ENCODE results near the gene ANGPT4.

Gene ANGPT4

DNA sequence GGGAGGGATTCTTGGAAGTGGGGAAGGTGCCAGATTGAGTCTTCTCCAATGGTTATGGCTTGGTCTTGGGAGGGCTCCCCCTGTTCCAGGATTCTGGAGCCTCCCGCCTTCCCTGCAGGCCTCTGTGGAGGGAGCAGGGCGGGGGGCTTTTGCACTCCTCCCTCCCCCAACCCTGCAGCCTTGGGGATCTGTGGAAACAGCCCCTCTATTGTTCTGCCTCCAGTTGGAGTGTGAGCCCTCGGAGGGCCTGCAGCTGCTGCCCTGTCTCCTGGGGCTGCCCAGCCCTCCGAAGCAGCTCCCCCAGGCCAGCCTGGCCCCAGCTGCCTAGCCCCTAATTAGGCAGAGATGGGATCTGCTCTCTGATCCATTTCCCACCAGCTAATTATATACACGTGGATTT lies 67.9 kb downstream of the ANGPT4 start:
- H3K36me3 ChIP-seq (ENCODE audit: control insufficient read depth in 1 of 2, insufficient read depth in 2 of 2, low read length in 2 of 2): peaks cover 0 to 3% of the 10 kb centered on the region in 2 donors
- peaks cover 0 to 18% of the 10 kb centered on the region in 2 donors for H3K4me1 ChIP-seq (ENCODE audit: control insufficient read depth in 1 of 2, insufficient read depth in 2 of 2, low read length in 2 of 2)
- H3K9me3 ChIP-seq (ENCODE audit: control insufficient read depth in 1 of 2, low read length in 2 of 2): no peaks in the 10 kb centered on the region
- no peak overlapping the region for H3K4me3 ChIP-seq (ENCODE audit: low read depth in 1 of 2, low read length in 2 of 2)
- H3K27ac ChIP-seq (ENCODE audit: low read length): no peak overlapping the region
- no peaks in the 10 kb centered on the region for H3K27me3 ChIP-seq (ENCODE audit: low read depth, low read length)

DNA sequence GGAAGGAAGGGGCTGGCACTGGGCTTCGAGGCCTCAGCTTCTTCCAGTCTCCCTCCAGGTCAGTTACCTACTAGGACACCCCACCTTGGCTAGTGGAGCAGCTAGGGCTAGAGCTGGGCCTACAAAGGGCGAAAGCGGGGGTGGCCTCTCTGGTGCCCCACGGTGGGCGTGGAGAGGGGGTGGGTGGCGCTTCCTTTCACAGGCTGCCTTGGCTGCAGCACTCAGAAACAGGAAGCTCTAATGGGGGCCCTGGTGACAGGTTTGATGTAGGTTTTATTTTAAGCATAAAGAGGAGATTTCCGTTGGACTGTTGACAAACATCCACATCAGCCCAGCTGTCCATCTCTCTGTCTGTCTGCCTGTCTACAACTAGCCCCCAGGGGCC lies 69.2 kb downstream of the ANGPT4 start:
- H3K27me3 ChIP-seq (ENCODE audit: low read depth, low read length): peaks cover 2% of the 10 kb centered on the region
- H3K4me3 ChIP-seq (ENCODE audit: low read depth in 1 of 2, low read length in 2 of 2): no peak overlapping the region
- no peak overlapping the region for H3K27ac ChIP-seq (ENCODE audit: low read length)
- peaks cover 0 to 3% of the 10 kb centered on the region in 2 donors for H3K36me3 ChIP-seq (ENCODE audit: control insufficient read depth in 1 of 2, insufficient read depth in 2 of 2, low read length in 2 of 2)
- H3K9me3 ChIP-seq (ENCODE audit: control insufficient read depth in 1 of 2, low read length in 2 of 2): no peaks in the 10 kb centered on the region
- peaks cover 0 to 18% of the 10 kb centered on the region in 2 donors for H3K4me1 ChIP-seq (ENCODE audit: control insufficient read depth in 1 of 2, insufficient read depth in 2 of 2, low read length in 2 of 2)

DNA sequence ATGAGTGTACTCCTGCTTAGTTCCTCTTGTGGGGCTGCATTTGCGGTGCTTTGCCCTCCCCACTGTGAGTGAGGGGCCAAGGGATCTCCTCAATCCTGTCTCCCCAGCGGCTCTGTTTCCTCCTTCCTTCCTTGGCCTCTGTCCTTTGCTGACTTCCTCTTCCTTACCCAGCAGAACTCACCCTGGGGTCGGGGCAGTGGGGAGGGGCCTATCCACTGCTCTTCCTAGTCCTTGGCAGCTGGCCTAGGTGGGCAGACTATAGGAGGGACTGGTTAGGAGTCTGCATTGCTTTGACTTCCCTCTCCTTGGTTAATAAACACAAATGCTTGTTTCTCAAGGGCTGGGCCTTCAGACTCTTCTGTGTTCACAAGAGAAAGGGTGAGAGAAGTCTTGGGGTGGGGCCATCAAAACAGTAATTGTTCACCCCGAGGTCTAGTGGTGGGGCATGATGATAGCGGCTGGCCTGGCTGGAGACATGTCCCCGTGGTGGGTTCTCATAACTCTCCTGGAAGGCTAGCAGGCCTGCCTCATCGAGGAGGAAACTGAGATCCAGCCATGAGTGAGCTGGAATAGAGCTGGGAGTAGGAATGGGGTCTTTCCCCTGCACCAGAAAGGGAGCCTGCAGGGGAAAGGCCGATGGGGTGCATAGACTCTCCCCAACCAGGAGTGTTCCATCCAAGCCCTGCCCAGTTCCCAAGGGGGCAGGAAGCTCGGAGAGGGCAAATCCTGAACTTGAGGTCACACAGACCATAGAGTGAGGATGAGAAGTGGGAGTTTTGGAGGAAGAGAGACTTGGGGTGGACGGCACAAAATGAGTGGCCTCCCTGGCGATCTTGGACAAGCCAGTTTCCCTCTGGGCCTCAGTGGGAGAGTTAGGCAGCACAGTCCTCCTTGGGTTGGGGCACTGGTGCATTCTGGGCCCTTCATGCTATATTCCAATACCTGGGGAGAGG lies 69.9 kb downstream of the ANGPT4 start:
- Histone ChIP-seq H3K4me1 (ENCODE audit: control insufficient read depth in 1 of 2, insufficient read depth in 2 of 2, low read length in 2 of 2) (peaks cover 0 to 24% of the 10 kb centered on the region in 2 donors), H3K9me3 (ENCODE audit: control insufficient read depth in 1 of 2, low read length in 2 of 2) (no peaks in the 10 kb centered on the region), H3K27me3 (ENCODE audit: low read depth, low read length) (peaks cover 9% of the 10 kb centered on the region), H3K27ac (ENCODE audit: low read length) (no peak overlapping the region), H3K36me3 (ENCODE audit: control insufficient read depth in 1 of 2, insufficient read depth in 2 of 2, low read length in 2 of 2) (peaks cover 0 to 3% of the 10 kb centered on the region in 2 donors), H3K4me3 (ENCODE audit: low read depth in 1 of 2, low read length in 2 of 2) (no peak overlapping the region)

DNA sequence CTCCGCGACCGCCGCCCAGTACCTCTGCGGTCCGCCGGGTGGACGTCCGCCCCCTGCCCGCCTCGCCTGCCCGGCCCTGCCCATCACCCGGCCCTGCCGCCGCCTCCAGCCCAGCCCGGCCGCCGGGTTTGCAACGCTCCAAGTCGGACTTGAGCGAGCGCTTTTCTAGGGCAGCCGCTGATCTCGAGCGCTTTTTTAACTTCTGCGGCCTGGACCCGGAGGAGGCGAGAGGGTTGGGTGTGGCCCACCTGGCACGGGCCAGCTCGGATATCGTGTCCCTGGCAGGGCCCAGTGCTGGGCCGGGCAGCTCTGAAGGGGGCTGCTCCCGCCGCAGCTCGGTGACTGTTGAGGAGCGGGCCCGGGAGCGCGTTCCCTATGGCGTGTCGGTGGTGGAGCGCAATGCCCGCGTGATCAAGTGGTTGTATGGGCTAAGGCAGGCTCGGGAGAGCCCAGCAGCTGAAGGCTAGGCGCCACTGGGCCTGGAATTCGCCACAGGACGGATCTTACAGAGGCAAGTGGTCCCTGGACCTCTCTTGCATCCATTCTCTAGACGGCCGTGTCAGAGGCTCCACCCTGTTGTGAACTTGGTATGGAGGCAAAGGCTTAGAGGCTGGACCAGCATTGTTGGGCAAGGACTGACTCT lies 70.8 kb downstream of the ANGPT4 start:
- H3K4me3 ChIP-seq (ENCODE audit: low read depth in 1 of 2, low read length in 2 of 2): peak overlapping the region in 1 of 2 donors; percentile 63
- no peak overlapping the region for H3K27ac ChIP-seq (ENCODE audit: low read length)
- H3K27me3 ChIP-seq (ENCODE audit: low read depth, low read length): peaks cover 17% of the 10 kb centered on the region
- H3K9me3 ChIP-seq (ENCODE audit: control insufficient read depth in 1 of 2, low read length in 2 of 2): no peaks in the 10 kb centered on the region
- peaks cover 0 to 29% of the 10 kb centered on the region in 2 donors for H3K4me1 ChIP-seq (ENCODE audit: control insufficient read depth in 1 of 2, insufficient read depth in 2 of 2, low read length in 2 of 2)
- peaks cover 0 to 3% of the 10 kb centered on the region in 2 donors for H3K36me3 ChIP-seq (ENCODE audit: control insufficient read depth in 1 of 2, insufficient read depth in 2 of 2, low read length in 2 of 2)

DNA sequence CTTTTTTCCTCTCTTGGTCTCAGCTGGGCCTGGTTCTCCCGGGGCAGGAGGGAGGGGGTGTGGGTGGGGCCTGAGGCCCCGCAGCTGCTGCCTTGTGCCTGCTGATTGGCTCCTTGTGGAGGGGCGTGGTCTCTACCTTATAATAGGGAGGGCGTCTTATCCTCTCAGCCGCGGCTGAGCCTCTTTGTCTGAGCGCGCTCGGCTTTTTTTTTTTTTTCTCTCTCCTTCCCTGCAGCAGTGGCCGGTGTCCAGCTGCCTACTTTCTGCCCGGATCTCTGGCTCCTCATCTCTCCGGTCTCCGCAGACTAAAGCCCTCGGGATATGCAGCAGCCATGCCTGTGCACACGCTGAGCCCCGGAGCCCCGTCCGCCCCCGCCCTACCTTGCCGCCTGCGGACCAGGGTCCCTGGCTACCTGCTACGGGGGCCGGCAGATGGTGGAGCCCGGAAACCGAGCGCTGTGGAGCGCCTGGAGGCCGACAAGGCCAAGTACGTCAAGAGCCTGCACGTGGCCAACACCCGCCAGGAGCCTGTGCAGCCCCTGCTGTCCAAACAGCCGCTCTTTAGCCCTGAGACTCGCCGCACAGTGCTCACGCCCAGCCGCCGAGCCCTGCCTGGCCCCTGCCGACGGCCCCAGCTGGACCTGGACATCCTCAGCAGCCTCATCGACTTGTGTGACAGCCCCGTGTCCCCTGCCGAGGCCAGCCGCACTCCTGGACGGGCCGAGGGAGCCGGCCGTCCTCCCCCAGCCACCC lies 71.5 kb downstream of the ANGPT4 start:
- peaks cover 0 to 29% of the 10 kb centered on the region in 2 donors for H3K4me1 ChIP-seq (ENCODE audit: control insufficient read depth in 1 of 2, insufficient read depth in 2 of 2, low read length in 2 of 2)
- no peaks in the 10 kb centered on the region for H3K9me3 ChIP-seq (ENCODE audit: control insufficient read depth in 1 of 2, low read length in 2 of 2)
- peaks cover 0 to 3% of the 10 kb centered on the region in 2 donors for H3K36me3 ChIP-seq (ENCODE audit: control insufficient read depth in 1 of 2, insufficient read depth in 2 of 2, low read length in 2 of 2)
- peaks cover 17% of the 10 kb centered on the region for H3K27me3 ChIP-seq (ENCODE audit: low read depth, low read length)
- H3K27ac ChIP-seq (ENCODE audit: low read length): no peak overlapping the region
- H3K4me3 ChIP-seq (ENCODE audit: low read depth in 1 of 2, low read length in 2 of 2): peak overlapping the region; percentile 33 to 63

DNA sequence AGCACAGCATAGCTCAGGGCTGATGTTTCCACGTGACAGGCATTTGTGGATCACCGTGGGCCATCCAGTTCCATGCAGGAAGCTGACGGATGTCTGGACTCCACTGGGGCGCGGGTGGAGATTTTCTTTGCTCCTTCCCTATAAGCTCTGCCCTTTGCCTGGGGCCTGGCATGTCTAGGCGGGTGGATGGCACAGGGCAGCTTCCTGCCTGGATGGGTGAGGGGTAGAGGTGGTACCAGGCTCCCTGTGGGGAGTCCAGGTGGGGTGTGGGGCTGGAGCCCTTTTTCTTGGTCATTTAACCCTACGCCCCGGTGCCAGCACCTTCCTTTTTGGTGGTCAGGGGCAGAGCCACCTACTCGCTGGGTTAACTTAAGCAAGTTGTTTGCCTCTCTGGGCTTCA lies 72.2 kb downstream of the ANGPT4 start:
- Histone ChIP-seq H3K36me3 (ENCODE audit: control insufficient read depth in 1 of 2, insufficient read depth in 2 of 2, low read length in 2 of 2) (peaks cover 0 to 3% of the 10 kb centered on the region in 2 donors), H3K27ac (ENCODE audit: low read length) (no peak overlapping the region), H3K4me3 (ENCODE audit: low read depth in 1 of 2, low read length in 2 of 2) (no peak overlapping the region), H3K4me1 (ENCODE audit: control insufficient read depth in 1 of 2, insufficient read depth in 2 of 2, low read length in 2 of 2) (peaks cover 0 to 29% of the 10 kb centered on the region in 2 donors), H3K27me3 (ENCODE audit: low read depth, low read length) (peaks cover 17% of the 10 kb centered on the region), H3K9me3 (ENCODE audit: control insufficient read depth in 1 of 2, low read length in 2 of 2) (no peaks in the 10 kb centered on the region)

DNA sequence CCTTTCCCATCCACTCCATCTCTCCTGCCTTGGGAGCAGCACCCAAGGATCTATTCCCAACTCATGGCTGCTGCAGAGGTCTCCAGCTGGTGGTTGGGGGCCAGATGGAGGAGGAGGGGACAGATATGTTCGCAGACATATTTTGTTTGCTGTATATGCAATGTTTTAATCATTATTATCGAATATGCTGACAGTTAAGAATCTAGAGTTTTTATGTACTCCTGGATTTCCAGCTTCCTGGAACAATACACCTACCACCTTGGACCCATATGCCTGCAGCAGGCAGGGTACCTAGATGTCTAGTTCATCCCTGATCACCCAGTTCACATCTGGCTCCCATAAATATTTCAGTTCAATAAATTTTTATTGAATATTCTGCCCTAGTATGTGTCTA lies 73.6 kb downstream of the ANGPT4 start:
- H3K4me1 ChIP-seq (ENCODE audit: control insufficient read depth in 1 of 2, insufficient read depth in 2 of 2, low read length in 2 of 2): peaks cover 0 to 29% of the 10 kb centered on the region in 2 donors
- no peak overlapping the region for H3K4me3 ChIP-seq (ENCODE audit: low read depth in 1 of 2, low read length in 2 of 2)
- H3K27me3 ChIP-seq (ENCODE audit: low read depth, low read length): peaks cover 17% of the 10 kb centered on the region
- H3K27ac ChIP-seq (ENCODE audit: low read length): no peak overlapping the region
- no peaks in the 10 kb centered on the region for H3K9me3 ChIP-seq (ENCODE audit: control insufficient read depth in 1 of 2, low read length in 2 of 2)
- H3K36me3 ChIP-seq (ENCODE audit: control insufficient read depth in 1 of 2, insufficient read depth in 2 of 2, low read length in 2 of 2): peaks cover 0 to 3% of the 10 kb centered on the region in 2 donors

DNA sequence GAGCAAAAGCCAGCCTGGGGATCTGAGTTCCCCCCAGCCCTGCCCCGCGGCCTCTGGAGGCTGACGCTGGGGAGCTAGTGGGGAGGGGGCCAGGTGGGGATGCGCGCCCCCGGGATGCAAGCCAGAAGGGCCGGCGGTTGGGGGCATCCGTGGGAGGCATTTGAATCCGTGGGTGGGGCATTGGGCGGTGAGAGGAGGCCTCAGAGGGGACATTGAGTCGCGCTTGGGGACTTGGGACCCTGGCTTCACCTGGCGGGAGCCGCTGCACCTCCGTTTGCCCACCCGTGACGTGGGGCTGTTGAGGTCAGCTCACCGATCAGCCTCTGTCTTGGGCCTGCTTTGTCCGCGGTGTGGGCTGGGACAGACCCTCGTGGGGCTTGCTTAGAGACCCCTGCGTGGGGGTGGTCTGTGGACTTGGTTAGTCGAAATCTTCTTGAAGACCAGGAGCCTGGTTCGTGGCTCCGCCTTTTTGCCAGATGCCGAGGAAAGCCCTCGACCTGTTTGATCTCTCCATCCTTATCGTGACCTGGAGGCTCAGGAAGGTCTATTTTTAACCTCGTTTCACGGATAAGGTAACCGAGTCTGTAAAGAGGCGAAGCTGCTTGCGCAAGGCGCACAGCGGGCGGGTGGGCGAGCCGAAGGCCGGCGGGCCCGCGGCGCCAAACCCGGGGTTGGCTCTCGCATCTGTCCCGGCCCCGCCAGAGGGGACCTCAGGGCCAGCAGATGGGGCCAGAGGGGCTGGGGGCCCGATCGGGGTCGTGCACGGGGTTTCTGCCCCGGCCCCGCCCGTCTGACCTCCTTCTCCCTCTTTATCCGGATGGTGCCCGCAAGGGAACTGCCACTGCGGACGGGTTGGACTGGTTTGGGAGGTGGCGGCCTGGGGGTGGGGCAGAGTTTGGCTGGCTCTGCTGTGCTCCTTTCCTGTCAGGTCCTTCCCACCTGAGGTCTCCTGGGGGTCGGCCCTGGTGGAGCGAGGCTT lies 74.3 kb downstream of the ANGPT4 start:
- Histone ChIP-seq H3K36me3 (ENCODE audit: control insufficient read depth in 1 of 2, insufficient read depth in 2 of 2, low read length in 2 of 2) (peaks cover 0 to 3% of the 10 kb centered on the region in 2 donors), H3K27ac (ENCODE audit: low read length) (no peak overlapping the region), H3K4me1 (ENCODE audit: control insufficient read depth in 1 of 2, insufficient read depth in 2 of 2, low read length in 2 of 2) (peaks cover 0 to 29% of the 10 kb centered on the region in 2 donors), H3K4me3 (ENCODE audit: low read depth in 1 of 2, low read length in 2 of 2) (peak overlapping the region; percentile 30 to 42), H3K27me3 (ENCODE audit: low read depth, low read length) (peaks cover 17% of the 10 kb centered on the region), H3K9me3 (ENCODE audit: control insufficient read depth in 1 of 2, low read length in 2 of 2) (no peaks in the 10 kb centered on the region)

DNA sequence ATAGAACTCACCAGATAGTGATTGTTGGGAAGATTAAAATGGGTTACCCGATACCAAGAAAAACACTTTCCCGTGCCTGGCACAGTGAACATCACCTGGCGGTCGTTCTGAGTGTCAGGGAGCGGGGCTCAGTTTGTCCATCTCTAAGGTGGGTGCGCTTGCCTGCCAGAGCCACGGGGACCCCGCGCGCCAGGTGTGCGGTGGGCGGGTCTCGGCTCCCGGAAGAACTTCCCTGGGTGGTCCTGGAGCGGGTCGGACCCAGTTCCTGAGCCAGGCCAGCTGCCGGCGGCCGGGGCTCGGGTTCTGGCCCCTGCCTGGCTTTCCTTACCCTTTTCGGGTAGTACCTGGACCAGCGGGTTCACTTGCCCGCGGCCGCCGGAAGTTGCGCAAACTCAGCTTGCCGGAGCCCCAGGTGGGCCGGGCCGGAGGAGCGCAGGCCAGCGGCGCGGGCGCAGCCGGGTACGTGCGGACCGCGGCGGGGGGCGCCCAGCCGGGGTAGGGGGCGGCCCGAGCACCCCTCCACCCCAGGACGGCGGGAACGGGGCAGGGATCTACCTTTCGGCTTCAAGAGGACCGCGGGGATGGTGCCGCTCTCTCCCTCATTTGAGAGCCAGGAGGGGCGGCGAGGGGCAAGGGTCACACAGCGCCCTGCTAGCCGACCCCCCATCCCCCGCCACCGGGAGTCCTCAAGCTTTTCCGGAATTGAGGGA lies 75.1 kb downstream of the ANGPT4 start:
- Histone ChIP-seq H3K4me1 (ENCODE audit: control insufficient read depth in 1 of 2, insufficient read depth in 2 of 2, low read length in 2 of 2) (peaks cover 0 to 29% of the 10 kb centered on the region in 2 donors), H3K27me3 (ENCODE audit: low read depth, low read length) (peaks cover 17% of the 10 kb centered on the region), H3K9me3 (ENCODE audit: control insufficient read depth in 1 of 2, low read length in 2 of 2) (no peaks in the 10 kb centered on the region), H3K27ac (ENCODE audit: low read length) (no peak overlapping the region), H3K36me3 (ENCODE audit: control insufficient read depth in 1 of 2, insufficient read depth in 2 of 2, low read length in 2 of 2) (peaks cover 0 to 3% of the 10 kb centered on the region in 2 donors), H3K4me3 (ENCODE audit: low read depth in 1 of 2, low read length in 2 of 2) (peak overlapping the region in 1 of 2 donors; percentile 42)

DNA sequence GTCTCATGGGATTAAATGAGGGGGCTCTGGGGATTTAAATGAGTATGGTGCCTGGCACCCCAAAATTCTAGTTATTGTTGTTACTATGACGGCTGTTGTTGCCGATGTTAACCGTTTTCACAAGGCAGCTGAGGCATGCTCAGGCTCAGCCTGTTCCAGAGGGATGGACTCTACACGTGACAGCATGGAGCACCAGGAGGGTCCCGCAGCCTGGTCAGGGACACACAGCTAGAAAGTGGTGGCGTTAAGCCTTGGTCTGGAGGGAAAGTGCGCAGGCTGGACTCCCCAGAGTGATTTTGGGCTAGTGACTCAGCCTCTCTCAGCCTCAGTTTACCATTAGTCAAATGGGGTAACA lies 75.7 kb downstream of the ANGPT4 start:
- no peak overlapping the region for H3K27ac ChIP-seq (ENCODE audit: low read length)
- H3K4me1 ChIP-seq (ENCODE audit: control insufficient read depth in 1 of 2, insufficient read depth in 2 of 2, low read length in 2 of 2): peaks cover 3 to 28% of the 10 kb centered on the region in 2 donors
- no peak overlapping the region for H3K4me3 ChIP-seq (ENCODE audit: low read depth in 1 of 2, low read length in 2 of 2)
- H3K27me3 ChIP-seq (ENCODE audit: low read depth, low read length): peaks cover 17% of the 10 kb centered on the region
- no peaks in the 10 kb centered on the region for H3K9me3 ChIP-seq (ENCODE audit: control insufficient read depth in 1 of 2, low read length in 2 of 2)
- peaks cover 0 to 2% of the 10 kb centered on the region in 2 donors for H3K36me3 ChIP-seq (ENCODE audit: control insufficient read depth in 1 of 2, insufficient read depth in 2 of 2, low read length in 2 of 2)

Measured in muscle layer of duodenum (tissue), 2 donors.